Jurkat, Clone E6-1 (cell line): Measurements from ENCODE around the gene TRIP11.

Experiments
- DNase-seq: peaks from one replicate; pipeline ENCODE4 v3.0.0-alpha.2; 2011; ENCODE audit warnings: low read depth, low spot score
- H3K4me3 ChIP-seq: 2 replicates; pipeline ENCODE4 v1.5.1; 2011; ENCODE audit warnings: mild to moderate bottlenecking, low read length, control low read depth, moderate library complexity

TRIP11 gene

GRCh38 chr14:91927191-91927590, 112.7 kb downstream of the TRIP11 start:
- no peak overlapping the region for H3K4me3 ChIP-seq
- DNase-seq: no peak

- H3K4me3 ChIP-seq: no peak overlapping the region
- no peak for DNase-seq
Measured at GRCh38 chr14:91926131-91926890, 113.5 kb downstream of the TRIP11 start.

GRCh38 chr14:91925727-91926121, 114.1 kb downstream of the TRIP11 start:
- no peak for DNase-seq
- H3K4me3 ChIP-seq: no peak overlapping the region

- DNase-seq: no peak
- no peak overlapping the region for H3K4me3 ChIP-seq
Measured at GRCh38 chr14:91925001-91925726, 114.7 kb downstream of the TRIP11 start.

GRCh38 chr14:91920526-91920925, 119.3 kb downstream of the TRIP11 start:
- DNase-seq: no peak
- no peak overlapping the region for H3K4me3 ChIP-seq

GRCh38 chr14:91919814-91920213, 120.0 kb downstream of the TRIP11 start:
- no peak for DNase-seq
- no peak overlapping the region for H3K4me3 ChIP-seq

- no peak for DNase-seq
- no peak overlapping the region for H3K4me3 ChIP-seq
Measured at GRCh38 chr14:91918186-91918883, 121.5 kb downstream of the TRIP11 start.
